GM23248 (cell line): ENCODE measurements around the gene NPAS2. TPM values are rescaled to one million over a fixed set of nuclear protein-coding genes. Genes with fewer than 3 reads are reported as not detected.

ENCODE experiments used
- DNase-seq: peaks from one replicate; pipeline ENCODE4 v3.0.0-alpha.2; 2015
- H2AFZ ChIP-seq: fragments of 200-600 bp; sonication (generic); 2 replicates; pipeline ENCODE4 v1.6.1; 2016; ENCODE audit warnings: antibody characterized with exemption
- H3F3A ChIP-seq: fragments of 200-600 bp; sonication (generic); 2 replicates; pipeline ENCODE4 v1.6.1; 2016; ENCODE audit warnings: mild to moderate bottlenecking, antibody characterized with exemption, mixed run types; ENCODE audit not compliant: insufficient read depth
- H3K27ac ChIP-seq: fragments of 200-600 bp; sonication (generic); 2 replicates; pipeline ENCODE4 v1.5.1; 2016; ENCODE audit warnings: mild to moderate bottlenecking
- H3K27me3 ChIP-seq: fragments of 200-600 bp; sonication (generic); replicated peaks from 2 replicates; pipeline ENCODE4 v1.6.1; 2016; ENCODE audit warnings: mild to moderate bottlenecking; ENCODE audit not compliant: insufficient read depth
- H3K36me3 ChIP-seq: fragments of 200-600 bp; sonication (generic); 2 replicates; pipeline ENCODE4 v1.6.1; 2016; ENCODE audit warnings: low read depth, mild to moderate bottlenecking
- H3K4me1 ChIP-seq: fragments of 200-600 bp; sonication (generic); 2 replicates; pipeline ENCODE4 v1.6.1; 2016; ENCODE audit warnings: mild to moderate bottlenecking; ENCODE audit not compliant: insufficient read depth
- H3K4me2 ChIP-seq: fragments of 200-600 bp; sonication (generic); one replicate; pipeline ENCODE4 v1.6.1; 2016; ENCODE audit warnings: mild to moderate bottlenecking; ENCODE audit not compliant: unreplicated experiment
- H3K4me3 ChIP-seq: fragments of 200-600 bp; sonication (generic); 2 replicates; pipeline ENCODE4 v1.5.1; 2016; ENCODE audit warnings: mild to moderate bottlenecking
- H3K79me2 ChIP-seq: fragments of 200-600 bp; sonication (generic); 2 replicates; pipeline ENCODE4 v1.6.1; 2016; ENCODE audit warnings: mild to moderate bottlenecking; ENCODE audit not compliant: insufficient read depth
- H3K9ac ChIP-seq: fragments of 200-600 bp; sonication (generic); 2 replicates; pipeline ENCODE4 v1.6.1; 2016; ENCODE audit warnings: mild to moderate bottlenecking
- H3K9me2 ChIP-seq: fragments of 200-600 bp; sonication (generic); 2 replicates; pipeline ENCODE4 v1.6.1; 2016; ENCODE audit warnings: mixed run types, mild to moderate bottlenecking, moderate library complexity; ENCODE audit not compliant: insufficient read depth
- H3K9me3 ChIP-seq: fragments of 200-600 bp; sonication (generic); one replicate; pipeline ENCODE4 v1.6.1; 2017; ENCODE audit warnings: low read depth
- H4K20me1 ChIP-seq: fragments of 200-600 bp; sonication (generic); 2 replicates; pipeline ENCODE4 v1.6.0; 2016; ENCODE audit not compliant: insufficient read depth
- EZH2 ChIP-seq: fragments of 200-600 bp; sonication (generic); IDR thresholded peaks from 2 replicates; pipeline ENCODE4 v1.6.1; 2018; ENCODE audit warnings: antibody characterized with exemption, mild to moderate bottlenecking; ENCODE audit not compliant: insufficient read depth, poor library complexity, severe bottlenecking
- EZH2phosphoT487 ChIP-seq: fragments of 200-600 bp; sonication (generic); IDR thresholded peaks from 2 replicates; pipeline ENCODE4 v1.6.1; 2018; ENCODE audit warnings: antibody characterized with exemption, moderate library complexity, mild to moderate bottlenecking, low read depth; ENCODE audit not compliant: insufficient read depth
- WGBS, 2 experiments: methylation state at CpG; one replicate each; pipeline ENCODE4 v1.1.6; 2015 to 2017; ENCODE audit warnings: low lambda C conversion rate in 2 of 2, low coverage in 1 of 2; ENCODE audit errors: missing lambda C conversion rate in 2 of 2; 5-methylcytosine and 5-hydroxymethylcytosine counted together
- in situ Hi-C: fragments of 300-500 bp; cut with MboI; formaldehyde crosslinking; loops from 2 replicates; pipeline ENCODE4 v1.15.0; 2020
- polyA plus RNA-seq: library from polyadenylated mRNA; unstranded; fragments of >200 nt; fragmentation: Nextera tagmentation; extraction: Ambion mirVana; gene quantifications from 2 replicates; pipeline ENCODE4 v1.2.1, GENCODE V29; 2016
- total RNA-seq: library from RNA; depleted of rRNA; stranded (reverse); fragments of >200 nt; shearing (Covaris generic); gene quantifications from 2 replicates; pipeline ENCODE4 v1.2.3, GENCODE V29; 2014

NPAS2 gene
- total and polyA plus RNA-seq, 2 experiments from 2014 or later = 3.8 to 10.8 TPM

GRCh38 chr2:100834221-100834620 is 14.3 kb downstream of the NPAS2 start:
- H3F3A ChIP-seq = 0 out of 2 replicates have a peak, but pooled peaks cover 4% of the 10 kb centered on the region
- 94% methylated on average over 10 of the region's 10 CpGs for WGBS, 2 experiments
- H3K4me2 ChIP-seq = no peak overlapping the region
- H3K27me3 ChIP-seq = no peaks in the 10 kb centered on the region
- H3K36me3 ChIP-seq = no peaks in the 10 kb centered on the region
- H4K20me1 ChIP-seq = peaks cover 6% of the 10 kb centered on the region; the same call in 1 of the 2 replicates
- peaks cover 22% of the 10 kb centered on the region; the same call in 1 of the 2 replicates for H3K79me2 ChIP-seq
- H2AFZ ChIP-seq = no peak overlapping the region
- in situ Hi-C loops = no loop called here
- no peak for TF ChIP-seq EZH2phosphoT487
- no peak for TF ChIP-seq EZH2
- no peaks in the 10 kb centered on the region for H3K9me2 ChIP-seq
- H3K4me3 ChIP-seq = no peak overlapping the region
- no peak overlapping the region for H3K9ac ChIP-seq
- H3K27ac ChIP-seq = no peak overlapping the region
- H3K4me1 ChIP-seq = peaks cover 10% of the 10 kb centered on the region
- H3K9me3 ChIP-seq = no peaks in the 10 kb centered on the region
- no peak for DNase-seq

- Histone ChIP-seq H4K20me1 (peaks cover 6% of the 10 kb centered on the region; the same call in 1 of the 2 replicates), H3K4me3 (no peak overlapping the region), H3K27ac (no peak overlapping the region), H3K4me2 (no peak overlapping the region), H2AFZ (no peak overlapping the region), H3K27me3 (no peaks in the 10 kb centered on the region), H3K36me3 (no peaks in the 10 kb centered on the region), H3F3A (0 out of 2 replicates have a peak, but pooled peaks cover 4% of the 10 kb centered on the region), H3K9me3 (no peaks in the 10 kb centered on the region), H3K9me2 (no peaks in the 10 kb centered on the region), H3K9ac (no peak overlapping the region), H3K4me1 (peaks cover 10% of the 10 kb centered on the region), H3K79me2 (peaks cover 15% of the 10 kb centered on the region; the same call in 1 of the 2 replicates)
- 91 to 92% methylated on average over 16 of the region's 16 CpGs for WGBS, 2 experiments
- in situ Hi-C loops = no loop called here
- TF ChIP-seq EZH2 = no peak
- no peak for TF ChIP-seq EZH2phosphoT487
- no peak for DNase-seq
Observed at GRCh38 chr2:100835006-100835659, 15.2 kb downstream of the NPAS2 start.

- Histone ChIP-seq H3K9me3 (no peaks in the 10 kb centered on the region), H3K4me3 (no peak overlapping the region), H3K79me2 (peaks cover 15% of the 10 kb centered on the region), H3F3A (no peaks in the 10 kb centered on the region), H3K4me2 (no peak overlapping the region), H3K9me2 (no peaks in the 10 kb centered on the region), H3K36me3 (no peaks in the 10 kb centered on the region), H3K27ac (no peak overlapping the region), H4K20me1 (no peaks in the 10 kb centered on the region), H2AFZ (no peak overlapping the region), H3K27me3 (no peaks in the 10 kb centered on the region), H3K9ac (no peak overlapping the region), H3K4me1 (no peaks in the 10 kb centered on the region)
- 82 to 86% methylated on average over 7 of the region's 7 CpGs for WGBS, 2 experiments
- no peak for TF ChIP-seq EZH2
- TF ChIP-seq EZH2phosphoT487 = no peak
- DNase-seq = no peak
- in situ Hi-C loops = no loop called here
Observed at GRCh38 chr2:100840519-100840918, 20.6 kb downstream of the NPAS2 start.

GRCh38 chr2:100842241-100842922 is 22.4 kb downstream of the NPAS2 start:
- H3K9ac ChIP-seq = no peak overlapping the region
- no peak for TF ChIP-seq EZH2phosphoT487
- no peak for TF ChIP-seq EZH2
- no peaks in the 10 kb centered on the region for H3K27me3 ChIP-seq
- H3K9me2 ChIP-seq = no peaks in the 10 kb centered on the region
- H3K4me2 ChIP-seq = no peak overlapping the region
- H3K4me3 ChIP-seq = no peak overlapping the region
- no peaks in the 10 kb centered on the region for H3K4me1 ChIP-seq
- no peak overlapping the region for H3K27ac ChIP-seq
- H3K9me3 ChIP-seq = no peaks in the 10 kb centered on the region
- no peaks in the 10 kb centered on the region for H4K20me1 ChIP-seq
- WGBS, 2 experiments = 92 to 93% methylated on average over 9 of the region's 9 CpGs
- no peaks in the 10 kb centered on the region for H3F3A ChIP-seq
- DNase-seq = no peak
- in situ Hi-C loops = no loop called here
- peaks cover 24% of the 10 kb centered on the region for H3K79me2 ChIP-seq
- H3K36me3 ChIP-seq = no peaks in the 10 kb centered on the region
- H2AFZ ChIP-seq = no peak overlapping the region
